GM12878 (cell line): ENCODE results near the gene THNSL1.

Experiments used
- ZNF274 ChIP-seq: IDR thresholded peaks from one replicate; pipeline ENCODE4 v1.8.0; 2011; ENCODE audit not compliant: insufficient read length, insufficient read depth
- TF ChIP-seq, protein P1 (sequence below): IDR thresholded peaks from 2 replicates; pipeline ENCODE4 v1.6.1; 2012; ENCODE audit warnings: mild to moderate bottlenecking, low read depth, low read length
- TF ChIP-seq, protein P2 (sequence below), 3 experiments: IDR thresholded peaks in 2 of 3; conservative IDR thresholded peaks in 1 of 3; 2 replicates each; pipeline ENCODE4 v1.5.1; 2011; ENCODE audit warnings: low read depth in 3 of 3, low read length in 3 of 3, mild to moderate bottlenecking in 3 of 3, control low read depth in 2 of 3, moderate library complexity in 2 of 3, inconsistent platforms in 1 of 3, mixed read lengths in 1 of 3; ENCODE audit not compliant: control insufficient read depth in 2 of 3, insufficient read depth in 1 of 3; ENCODE audit errors: extremely low read depth in 1 of 3

DNA sequence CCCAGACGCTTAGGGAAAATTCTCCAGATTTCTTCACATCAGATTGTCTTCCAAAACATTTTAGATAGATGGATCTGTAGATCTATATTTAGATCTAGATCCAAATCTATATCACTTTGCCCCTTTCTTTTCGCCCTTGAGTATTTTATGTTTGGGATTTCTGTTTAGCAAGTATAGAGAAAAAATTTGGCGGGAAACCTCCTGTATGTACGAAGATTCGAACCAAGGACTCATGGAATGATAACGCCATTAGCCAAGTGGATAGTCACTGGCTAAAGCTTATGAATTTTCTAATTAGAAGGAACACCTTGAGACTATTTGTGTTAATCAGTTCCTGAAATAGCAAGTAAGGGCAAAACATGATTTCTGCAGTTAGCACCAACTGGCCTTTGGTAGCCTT, 1.2 kb downstream of the THNSL1 start:
- TF ChIP-seq, protein P1, sequence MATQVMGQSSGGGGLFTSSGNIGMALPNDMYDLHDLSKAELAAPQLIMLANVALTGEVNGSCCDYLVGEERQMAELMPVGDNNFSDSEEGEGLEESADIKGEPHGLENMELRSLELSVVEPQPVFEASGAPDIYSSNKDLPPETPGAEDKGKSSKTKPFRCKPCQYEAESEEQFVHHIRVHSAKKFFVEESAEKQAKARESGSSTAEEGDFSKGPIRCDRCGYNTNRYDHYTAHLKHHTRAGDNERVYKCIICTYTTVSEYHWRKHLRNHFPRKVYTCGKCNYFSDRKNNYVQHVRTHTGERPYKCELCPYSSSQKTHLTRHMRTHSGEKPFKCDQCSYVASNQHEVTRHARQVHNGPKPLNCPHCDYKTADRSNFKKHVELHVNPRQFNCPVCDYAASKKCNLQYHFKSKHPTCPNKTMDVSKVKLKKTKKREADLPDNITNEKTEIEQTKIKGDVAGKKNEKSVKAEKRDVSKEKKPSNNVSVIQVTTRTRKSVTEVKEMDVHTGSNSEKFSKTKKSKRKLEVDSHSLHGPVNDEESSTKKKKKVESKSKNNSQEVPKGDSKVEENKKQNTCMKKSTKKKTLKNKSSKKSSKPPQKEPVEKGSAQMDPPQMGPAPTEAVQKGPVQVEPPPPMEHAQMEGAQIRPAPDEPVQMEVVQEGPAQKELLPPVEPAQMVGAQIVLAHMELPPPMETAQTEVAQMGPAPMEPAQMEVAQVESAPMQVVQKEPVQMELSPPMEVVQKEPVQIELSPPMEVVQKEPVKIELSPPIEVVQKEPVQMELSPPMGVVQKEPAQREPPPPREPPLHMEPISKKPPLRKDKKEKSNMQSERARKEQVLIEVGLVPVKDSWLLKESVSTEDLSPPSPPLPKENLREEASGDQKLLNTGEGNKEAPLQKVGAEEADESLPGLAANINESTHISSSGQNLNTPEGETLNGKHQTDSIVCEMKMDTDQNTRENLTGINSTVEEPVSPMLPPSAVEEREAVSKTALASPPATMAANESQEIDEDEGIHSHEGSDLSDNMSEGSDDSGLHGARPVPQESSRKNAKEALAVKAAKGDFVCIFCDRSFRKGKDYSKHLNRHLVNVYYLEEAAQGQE: no peak
- TF ChIP-seq ZNF274: no peak
- TF ChIP-seq, protein P2, sequence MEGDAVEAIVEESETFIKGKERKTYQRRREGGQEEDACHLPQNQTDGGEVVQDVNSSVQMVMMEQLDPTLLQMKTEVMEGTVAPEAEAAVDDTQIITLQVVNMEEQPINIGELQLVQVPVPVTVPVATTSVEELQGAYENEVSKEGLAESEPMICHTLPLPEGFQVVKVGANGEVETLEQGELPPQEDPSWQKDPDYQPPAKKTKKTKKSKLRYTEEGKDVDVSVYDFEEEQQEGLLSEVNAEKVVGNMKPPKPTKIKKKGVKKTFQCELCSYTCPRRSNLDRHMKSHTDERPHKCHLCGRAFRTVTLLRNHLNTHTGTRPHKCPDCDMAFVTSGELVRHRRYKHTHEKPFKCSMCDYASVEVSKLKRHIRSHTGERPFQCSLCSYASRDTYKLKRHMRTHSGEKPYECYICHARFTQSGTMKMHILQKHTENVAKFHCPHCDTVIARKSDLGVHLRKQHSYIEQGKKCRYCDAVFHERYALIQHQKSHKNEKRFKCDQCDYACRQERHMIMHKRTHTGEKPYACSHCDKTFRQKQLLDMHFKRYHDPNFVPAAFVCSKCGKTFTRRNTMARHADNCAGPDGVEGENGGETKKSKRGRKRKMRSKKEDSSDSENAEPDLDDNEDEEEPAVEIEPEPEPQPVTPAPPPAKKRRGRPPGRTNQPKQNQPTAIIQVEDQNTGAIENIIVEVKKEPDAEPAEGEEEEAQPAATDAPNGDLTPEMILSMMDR (IDR thresholded peaks at IDR 0.05 in 2 of 3, conservative IDR thresholded peaks at IDR 0.05 in 1 of 3; ENCODE audit: control insufficient read depth in 2 of 3, extremely low read depth in 1 of 3, insufficient read depth in 1 of 3, low read depth in 3 of 3, low read length in 3 of 3): no peak
